ENCODE results near the gene SOX8. TPM values are rescaled to one million over a fixed set of nuclear protein-coding genes. Genes with fewer than 3 reads are reported as not detected.
"Not testable (repeated sequence)": the region's sequence is repeated elsewhere in the genome, so short reads cannot be mapped to it uniquely, and the experiment has no call there.

SOX8 gene
- total RNA-seq, 1 donor from 2014 or later, result 0.18 TPM

- H3K4me3 Mint-ChIP-seq, result no peak overlapping the region
- no peaks in the 10 kb centered on the region for H3K27me3 Mint-ChIP-seq
- peaks cover 5% of the 10 kb centered on the region for H3K9me3 Mint-ChIP-seq
- no peaks in the 10 kb centered on the region for H3K4me1 Mint-ChIP-seq
- ATAC-seq (ENCODE audit: low read depth), result no peak
- DNase-seq, result no peak
- intact Hi-C loops (cut with micrococcal nuclease), result no loop called here
- H3K27ac Mint-ChIP-seq, result no peak overlapping the region
- no peak for TF ChIP-seq CTCF (IDR thresholded peaks at IDR 0.05)
- ChIA-PET CTCF (no interaction called here), POLR2A (no interaction called here)
- peaks cover 49% of the 10 kb centered on the region for H3K36me3 Mint-ChIP-seq (ENCODE audit: low read depth)
Measured at GRCh38 chr16:947255-947921, 34.2 kb upstream of the SOX8 start.

- ATAC-seq (ENCODE audit: low read depth); POLR2A ChIA-PET; H3K27me3 Mint-ChIP-seq; DNase-seq; intact Hi-C loops (cut with micrococcal nuclease); H3K9me3 Mint-ChIP-seq; H3K4me3 Mint-ChIP-seq; H3K4me1 Mint-ChIP-seq; H3K27ac Mint-ChIP-seq; CTCF ChIA-PET: not testable (repeated sequence)
- peaks cover 47% of the 10 kb centered on the region for H3K36me3 Mint-ChIP-seq (ENCODE audit: low read depth)
Measured at GRCh38 chr16:947922-948303, 33.7 kb upstream of the SOX8 start.

GRCh38 chr16:948767-949166 is 32.8 kb upstream of the SOX8 start:
- DNase-seq; POLR2A ChIA-PET; ATAC-seq (ENCODE audit: low read depth); H3K4me3 Mint-ChIP-seq; H3K9me3 Mint-ChIP-seq; H3K27ac Mint-ChIP-seq; H3K4me1 Mint-ChIP-seq; CTCF ChIA-PET; H3K27me3 Mint-ChIP-seq; intact Hi-C loops (cut with micrococcal nuclease): not testable (repeated sequence)
- peaks cover 45% of the 10 kb centered on the region for H3K36me3 Mint-ChIP-seq (ENCODE audit: low read depth)

- H3K4me3 Mint-ChIP-seq; CTCF ChIA-PET; H3K9me3 Mint-ChIP-seq; POLR2A ChIA-PET; H3K27me3 Mint-ChIP-seq; ATAC-seq (ENCODE audit: low read depth); H3K4me1 Mint-ChIP-seq; DNase-seq; intact Hi-C loops (cut with micrococcal nuclease); H3K27ac Mint-ChIP-seq: not testable (repeated sequence)
- peaks cover 38% of the 10 kb centered on the region for H3K36me3 Mint-ChIP-seq (ENCODE audit: low read depth)
Measured at GRCh38 chr16:950733-951573, 30.6 kb upstream of the SOX8 start.

- intact Hi-C loops (cut with micrococcal nuclease), result no loop called here
- DNase-seq, result no peak
- H3K4me1 Mint-ChIP-seq, result no peaks in the 10 kb centered on the region
- no peaks in the 10 kb centered on the region for H3K9me3 Mint-ChIP-seq
- ChIA-PET CTCF (no interaction called here), POLR2A (no interaction called here)
- no peak overlapping the region for H3K4me3 Mint-ChIP-seq
- no peak overlapping the region for H3K27ac Mint-ChIP-seq
- H3K27me3 Mint-ChIP-seq, result no peaks in the 10 kb centered on the region
- TF ChIP-seq CTCF (IDR thresholded peaks at IDR 0.05), result no peak
- no peak for ATAC-seq (ENCODE audit: low read depth)
- peaks cover 34% of the 10 kb centered on the region for H3K36me3 Mint-ChIP-seq (ENCODE audit: low read depth)
Measured at GRCh38 chr16:951660-952301, 29.8 kb upstream of the SOX8 start.

GRCh38 chr16:952321-952720 is 29.2 kb upstream of the SOX8 start:
- Mint-ChIP-seq H3K4me1 (no peaks in the 10 kb centered on the region), H3K9me3 (no peaks in the 10 kb centered on the region), H3K27me3 (no peaks in the 10 kb centered on the region), H3K27ac (no peak overlapping the region), H3K4me3 (no peak overlapping the region), H3K36me3 (ENCODE audit: low read depth) (peaks cover 29% of the 10 kb centered on the region)
- POLR2A ChIA-PET, result no interaction called here
- no peak for TF ChIP-seq CTCF (IDR thresholded peaks at IDR 0.05)
- no peak for DNase-seq
- no peak for ATAC-seq (ENCODE audit: low read depth)
- CTCF ChIA-PET, result no interaction called here
- intact Hi-C loops (cut with micrococcal nuclease), result no loop called here

- H3K4me1 Mint-ChIP-seq; H3K27me3 Mint-ChIP-seq; ATAC-seq (ENCODE audit: low read depth); CTCF ChIA-PET; H3K9me3 Mint-ChIP-seq; DNase-seq; H3K4me3 Mint-ChIP-seq; H3K27ac Mint-ChIP-seq; intact Hi-C loops (cut with micrococcal nuclease); POLR2A ChIA-PET: not testable (repeated sequence)
- H3K36me3 Mint-ChIP-seq (ENCODE audit: low read depth), result peaks cover 26% of the 10 kb centered on the region
Measured at GRCh38 chr16:953818-954217, 27.8 kb upstream of the SOX8 start.

- H3K4me1 Mint-ChIP-seq; POLR2A ChIA-PET; CTCF ChIA-PET; ATAC-seq (ENCODE audit: low read depth); H3K27ac Mint-ChIP-seq; H3K4me3 Mint-ChIP-seq; H3K9me3 Mint-ChIP-seq; DNase-seq; H3K27me3 Mint-ChIP-seq; intact Hi-C loops (cut with micrococcal nuclease): not testable (repeated sequence)
- peaks cover 26% of the 10 kb centered on the region for H3K36me3 Mint-ChIP-seq (ENCODE audit: low read depth)
Measured at GRCh38 chr16:955766-956165, 25.8 kb upstream of the SOX8 start.

All from activated B cell treated with CpG ODN at 0.5 μM for 24 hours (primary cell).